Stomach (tissue), 9 donors: ENCODE results near the gene OOSP2. TPM values are rescaled to one million over a fixed set of nuclear protein-coding genes. Genes with fewer than 3 reads are reported as not detected.
"Not testable (repeated sequence)": the region's sequence is repeated elsewhere in the genome, so short reads cannot be mapped to it uniquely, and the experiment has no call there.

Experiments used
- DNase-seq, 2 donors: peaks; one replicate each; pipeline versions ENCODE4 v3.0.0 to v3.0.0-alpha.2; 2013 to 2019
- H3K27ac ChIP-seq, 5 donors: fragments of 200-600 bp in 4 of 5; sonication (generic) in 4 of 5; one replicate each; pipeline ENCODE4 v1.5.1; 2013 to 2019; ENCODE audit warnings: mild to moderate bottlenecking in 1 of 5, moderate library complexity in 1 of 5
- H3K27me3 ChIP-seq, 3 donors: fragments of 200-600 bp; sonication (generic); one replicate each; pipeline ENCODE4 v1.5.1; 2017 to 2019; ENCODE audit warnings: mixed run types in 1 of 3
- H3K36me3 ChIP-seq, 4 donors: fragments of 200-600 bp; sonication (generic); 1 replicate in 3 of 4; 2 replicates in 1 of 4; pipeline ENCODE4 v1.5.1; 2016 to 2019
- H3K4me1 ChIP-seq, 4 donors: fragments of 200-600 bp; sonication (generic); one replicate each; pipeline ENCODE4 v1.5.1; 2016 to 2019
- H3K4me3 ChIP-seq, 4 donors: fragments of 200-600 bp; sonication (generic) in 3 of 4; one replicate each; pipeline ENCODE4 v1.5.1; 2016 to 2019; ENCODE audit warnings: mild to moderate bottlenecking in 1 of 4
- H3K9me3 ChIP-seq, 4 donors: fragments of 200-600 bp; sonication (generic); one replicate each; pipeline ENCODE4 v1.5.1; 2016 to 2019
- EP300 ChIP-seq: sonication (generic); formaldehyde crosslinking; IDR thresholded peaks from one replicate; pipeline ENCODE4 v1.6.1; 2017; ENCODE audit warnings: antibody characterized with exemption
- POLR2A ChIP-seq, 4 donors: fragments of 450-650 bp; IDR thresholded peaks; one replicate each; pipeline ENCODE4 v1.6.1; 2016; ENCODE audit warnings: antibody characterized with exemption in 4 of 4, control low read depth in 2 of 4, mild to moderate bottlenecking in 1 of 4, moderate library complexity in 1 of 4
- POLR2AphosphoS5 ChIP-seq, 3 donors: sonication (generic); formaldehyde crosslinking; IDR thresholded peaks; one replicate each; pipeline ENCODE4 v1.6.1; 2016; ENCODE audit warnings: antibody characterized with exemption in 3 of 3
- WGBS, 5 donors: extraction: QIAGEN DNeasy Blood & Tissue Kit in 3 of 5; methylation state at CpG; one replicate each; pipeline versions ENCODE4 v1.1.5 to v1.1.7; 2013 to 2018; 5-methylcytosine and 5-hydroxymethylcytosine counted together
- intact Hi-C: fragments of 100-400 bp; cut with DNase I; formaldehyde crosslinking; loops from one replicate; pipeline ENCODE4 v1.15.1; 2023; ENCODE audit warnings: low total_unique reads
- polyA plus RNA-seq, 3 donors: library from polyadenylated mRNA; stranded (reverse); fragments of 200-250 nt; gene quantifications; one replicate each; pipeline ENCODE4 v1.2.3, GENCODE V29; 2013
- total RNA-seq, 5 donors: library from RNA; depleted of rRNA; stranded (reverse); fragments of >200 nt; gene quantifications; one replicate each; pipeline versions ENCODE4 v1.1.0 to v1.2.3, GENCODE V29; 2014 to 2016
- TF ChIP-seq, protein P1 (sequence below), 7 experiments: fragments of 450-650 bp in 4 of 7; fragments of 200-600 bp in 3 of 7; sonication (generic) in 3 of 7; IDR thresholded peaks; one replicate each; pipeline ENCODE4 v1.5.1; 2016 to 2019; ENCODE audit warnings: antibody characterized with exemption in 7 of 7, control low read depth in 2 of 7, mild to moderate bottlenecking in 1 of 7
- donor health status: healthy with polysubstance abuse.
- donor health status: Bipolar disorder and iron deficiency.
- donor health status: healthy.

Gene OOSP2
- total and polyA plus RNA-seq, 8 donors: not detected

GRCh38 chr11:60018058-60018457 is 22.2 kb upstream of the OOSP2 start:
- Histone ChIP-seq H3K36me3 (no peaks in the 10 kb centered on the region), H3K27me3 (no peaks in the 10 kb centered on the region), H3K4me3 (no peak overlapping the region), H3K4me1 (no peaks in the 10 kb centered on the region), H3K9me3 (no peaks in the 10 kb centered on the region), H3K27ac (no peak overlapping the region)
- 73 to 84% (median 77%) methylated on average over 8 of the region's 8 CpGs for WGBS, 5 donors
- intact Hi-C loops: no loop called here
- DNase-seq: no peak
- TF ChIP-seq, protein P1, sequence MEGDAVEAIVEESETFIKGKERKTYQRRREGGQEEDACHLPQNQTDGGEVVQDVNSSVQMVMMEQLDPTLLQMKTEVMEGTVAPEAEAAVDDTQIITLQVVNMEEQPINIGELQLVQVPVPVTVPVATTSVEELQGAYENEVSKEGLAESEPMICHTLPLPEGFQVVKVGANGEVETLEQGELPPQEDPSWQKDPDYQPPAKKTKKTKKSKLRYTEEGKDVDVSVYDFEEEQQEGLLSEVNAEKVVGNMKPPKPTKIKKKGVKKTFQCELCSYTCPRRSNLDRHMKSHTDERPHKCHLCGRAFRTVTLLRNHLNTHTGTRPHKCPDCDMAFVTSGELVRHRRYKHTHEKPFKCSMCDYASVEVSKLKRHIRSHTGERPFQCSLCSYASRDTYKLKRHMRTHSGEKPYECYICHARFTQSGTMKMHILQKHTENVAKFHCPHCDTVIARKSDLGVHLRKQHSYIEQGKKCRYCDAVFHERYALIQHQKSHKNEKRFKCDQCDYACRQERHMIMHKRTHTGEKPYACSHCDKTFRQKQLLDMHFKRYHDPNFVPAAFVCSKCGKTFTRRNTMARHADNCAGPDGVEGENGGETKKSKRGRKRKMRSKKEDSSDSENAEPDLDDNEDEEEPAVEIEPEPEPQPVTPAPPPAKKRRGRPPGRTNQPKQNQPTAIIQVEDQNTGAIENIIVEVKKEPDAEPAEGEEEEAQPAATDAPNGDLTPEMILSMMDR (IDR thresholded peaks at IDR 0.05): no peak

- H3K27me3 ChIP-seq, H3K36me3 ChIP-seq, H3K4me1 ChIP-seq, DNase-seq, H3K9me3 ChIP-seq, H3K27ac ChIP-seq, H3K4me3 ChIP-seq, intact Hi-C loops: not testable (repeated sequence)
- 93 to 98% (median 95%) methylated on average over 11 to 27 of the region's 27 CpGs for whole genome bisulfite sequencing, 5 donors
Observed at GRCh38 chr11:60020376-60020775, 19.8 kb upstream of the OOSP2 start.

GRCh38 chr11:60029015-60029632 is 11.1 kb upstream of the OOSP2 start:
- Histone ChIP-seq H3K4me3 (no peak overlapping the region), H3K9me3 (no peaks in the 10 kb centered on the region), H3K4me1 (no peaks in the 10 kb centered on the region), H3K36me3 (no peaks in the 10 kb centered on the region), H3K27ac (no peak overlapping the region), H3K27me3 (no peaks in the 10 kb centered on the region)
- no peak for DNase-seq
- intact Hi-C loops: no loop called here
- TF ChIP-seq EP300 (no peak), POLR2AphosphoS5 (IDR thresholded peaks at IDR 0.05) (no peak), POLR2A (IDR thresholded peaks at IDR 0.05) (no peak)
- TF ChIP-seq, protein P1 (IDR thresholded peaks at IDR 0.05): no peak
- 66 to 77% (median 72%) methylated on average over 3 of the region's 3 CpGs for WGBS, 5 donors

- H3K36me3 ChIP-seq, H3K9me3 ChIP-seq, intact Hi-C loops, H3K27ac ChIP-seq, H3K4me1 ChIP-seq, H3K27me3 ChIP-seq, H3K4me3 ChIP-seq, DNase-seq: not testable (repeated sequence)
Observed at GRCh38 chr11:60050422-60050821, 10.2 kb downstream of the OOSP2 start.

- H3K4me1 ChIP-seq, intact Hi-C loops, H3K27me3 ChIP-seq, H3K4me3 ChIP-seq, DNase-seq, H3K36me3 ChIP-seq, H3K27ac ChIP-seq, H3K9me3 ChIP-seq: not testable (repeated sequence)
- 46 to 81% (median 68%) methylated on average over 3 of the region's 3 CpGs for WGBS, 5 donors
Observed at GRCh38 chr11:60050839-60051238, 10.6 kb downstream of the OOSP2 start.

- WGBS, 5 donors: 65 to 80% (median 75%) methylated on average over 8 of the region's 8 CpGs
- no peaks in the 10 kb centered on the region for H3K27me3 ChIP-seq
- intact Hi-C loops: no loop called here
- no peak within 1 kb of the TSS for H3K27ac ChIP-seq
- H3K36me3 ChIP-seq: no peaks in the 10 kb centered on the region
- no peak for DNase-seq
- H3K9me3 ChIP-seq: peaks cover 0 to 6% (median 1%) of the 10 kb centered on the region in 4 donors
- no peak for TF ChIP-seq POLR2AphosphoS5 (IDR thresholded peaks at IDR 0.05)
- no peak for TF ChIP-seq EP300
- TF ChIP-seq POLR2A (IDR thresholded peaks at IDR 0.05): no peak
- TF ChIP-seq, protein P1 (IDR thresholded peaks at IDR 0.05): no peak
- no peaks in the 10 kb centered on the region for H3K4me1 ChIP-seq
- H3K4me3 ChIP-seq: no peak within 1 kb of the TSS
Observed at GRCh38 chr11:60056349-60056969, 16.2 kb downstream of the OOSP2 start, which contains the start of gene MS4A3. Gene MS4A3, plus strand, starts transcription at chr11:60056665. Its CDS starts 4,496 bp downstream, at chr11:60061161.
